Keratinocyte (primary cell): Measurements from ENCODE around the gene TSC22D3. TPM values are rescaled to one million over a fixed set of nuclear protein-coding genes. Genes with fewer than 3 reads are reported as not detected.

Source experiments
- DNase-seq: peaks from one replicate; pipeline ENCODE4 v3.0.0-alpha.2; 2011; ENCODE audit warnings: low read depth, missing footprints, low spot score
- FAIRE-seq: peaks from 2 replicates; lab custom pipeline; 2011; peaks lifted over from hg19 to GRCh38; lab: Jason Lieb, UNC
- H2AFZ ChIP-seq: 2 replicates; pipeline ENCODE4 v1.6.0; 2012; ENCODE audit warnings: low read length, control low read depth, inconsistent platforms; ENCODE audit not compliant: control insufficient read depth
- H3K27ac ChIP-seq: 2 replicates; pipeline ENCODE4 v1.5.1; 2011; ENCODE audit warnings: low read length; ENCODE audit not compliant: control insufficient read depth, insufficient read depth
- H3K27me3 ChIP-seq: 3 replicates; pipeline ENCODE4 v1.6.0; 2011; ENCODE audit warnings: low read length; ENCODE audit not compliant: control insufficient read depth, insufficient read depth; ENCODE audit errors: extremely low read depth
- H3K36me3 ChIP-seq, 2 experiments: 2 replicates in 1 of 2; 3 replicates in 1 of 2; pipeline ENCODE4 v1.5.1; 2011; ENCODE audit warnings: low read length in 2 of 2, mild to moderate bottlenecking in 1 of 2; ENCODE audit not compliant: control insufficient read depth in 2 of 2, insufficient read depth in 2 of 2; ENCODE audit errors: extremely low read depth in 1 of 2
- H3K4me1 ChIP-seq: 3 replicates; pipeline ENCODE4 v1.5.1; 2011; ENCODE audit warnings: low read length; ENCODE audit not compliant: control insufficient read depth, insufficient read depth; ENCODE audit errors: extremely low read depth
- H3K4me2 ChIP-seq: 3 replicates; pipeline ENCODE4 v1.6.0; 2011; ENCODE audit warnings: low read depth, low read length; ENCODE audit not compliant: control insufficient read depth, insufficient read depth; ENCODE audit errors: extremely low read depth
- H3K4me3 ChIP-seq, 3 experiments: fragments of 200-600 bp in 1 of 3; sonication (generic) in 1 of 3; 2 replicates in 2 of 3; 3 replicates in 1 of 3; pipeline ENCODE4 v1.5.1; 2011 to 2016; ENCODE audit warnings: low read length in 3 of 3, mild to moderate bottlenecking in 3 of 3, control low read depth in 2 of 3, inconsistent platforms in 1 of 3, low read depth in 1 of 3, mixed read lengths in 1 of 3, mixed run types in 1 of 3, moderate library complexity in 1 of 3; ENCODE audit not compliant: control insufficient read depth in 2 of 3, insufficient read depth in 2 of 3; ENCODE audit errors: extremely low read depth in 1 of 3
- H3K79me2 ChIP-seq: 2 replicates; pipeline ENCODE4 v1.6.0; 2012; ENCODE audit warnings: low read length; ENCODE audit not compliant: control insufficient read depth, insufficient read depth
- H3K9ac ChIP-seq: 3 replicates; pipeline ENCODE4 v1.6.0; 2011; ENCODE audit warnings: low read length; ENCODE audit not compliant: control insufficient read depth, insufficient read depth; ENCODE audit errors: extremely low read depth
- H3K9me1 ChIP-seq: 3 replicates; pipeline ENCODE4 v1.6.0; 2011; ENCODE audit warnings: low read length; ENCODE audit not compliant: control insufficient read depth, insufficient read depth; ENCODE audit errors: extremely low read depth
- H3K9me3 ChIP-seq: 2 replicates; pipeline ENCODE4 v1.5.1; 2012; ENCODE audit warnings: low read depth, low read length; ENCODE audit not compliant: control insufficient read depth
- H4K20me1 ChIP-seq: 3 replicates; pipeline ENCODE4 v1.6.0; 2011; ENCODE audit warnings: low read length; ENCODE audit not compliant: control insufficient read depth, insufficient read depth; ENCODE audit errors: extremely low read depth
- CTCF ChIP-seq, 3 experiments: IDR thresholded peaks in 1 of 3; conservative IDR thresholded peaks in 1 of 3; optimal IDR thresholded peaks in 1 of 3; 2 replicates in 2 of 3; 3 replicates in 1 of 3; pipeline versions ENCODE3 to v1.5.1; 2011; ENCODE audit warnings: low read length in 3 of 3, mild to moderate bottlenecking in 3 of 3, moderate library complexity in 2 of 3, control low read depth in 1 of 3, inconsistent platforms in 1 of 3; ENCODE audit not compliant: insufficient read depth in 2 of 3; ENCODE audit errors: extremely low read depth in 1 of 3
- dilution Hi-C: fragments of 300-500 bp; cut with MboI; formaldehyde crosslinking; loops from one replicate; pipeline ENCODE4 v1.7.0; 2020; ENCODE audit warnings: low sequenced_read_pairs; ENCODE audit not compliant: extremely low pct_ligation_motif_present
- polyA plus RNA-seq, 5 experiments: library from polyadenylated mRNA; depleted of rRNA in 3 of 5; stranded (reverse) in 3 of 5; stranded (forward) in 1 of 5; unstranded in 1 of 5; fragments of >200 nt; gene quantifications; 1 replicate in 1 of 5; 2 replicates in 3 of 5; 3 replicates in 1 of 5; pipeline versions ENCODE4 v1.2.1 to v1.2.3, GENCODE V29; 2011 to 2012; ENCODE audit warnings: missing spikeins in 2 of 5, low read depth in 1 of 5, low replicate concordance in 1 of 5

Gene TSC22D3
- polyA plus RNA-seq, 1 donor (not counting 4 experiments of a cell fraction or from before 2014, with no cell fraction given), result 48.5 TPM

- no peak overlapping the region for H2AFZ ChIP-seq
- peaks cover 53% of the 10 kb centered on the region for H3K4me1 ChIP-seq
These were observed 60.1 kb downstream of the TSC22D3 start for GRCh38 chrX:107715331-107716117.

GRCh38 chrX:107714206-107714891 is 61.2 kb downstream of the TSC22D3 start:
- Histone ChIP-seq H4K20me1 (no peaks in the 10 kb centered on the region), H3K4me3 (peak overlapping the region in 1 of 3 experiments; percentile 79), H3K27me3 (no peaks in the 10 kb centered on the region), H3K9me3 (no peaks in the 10 kb centered on the region), H3K79me2 (no peaks in the 10 kb centered on the region), H3K4me2 (peak overlapping the region; percentile 75), H3K36me3 (peaks cover 0 to 16% of the 10 kb centered on the region in 2 experiments), H3K9me1 (no peaks in the 10 kb centered on the region), H3K9ac (peak overlapping the region; percentile 90), H2AFZ (no peak overlapping the region), H3K4me1 (peaks cover 54% of the 10 kb centered on the region), H3K27ac (peak overlapping the region; percentile 85)
- FAIRE-seq (no peak), DNase-seq (no peak)
- TF ChIP-seq CTCF (optimal IDR thresholded peaks at IDR 0.05 in 1 of 3, IDR thresholded peaks at IDR 0.05 in 1 of 3, conservative IDR thresholded peaks at IDR 0.05 in 1 of 3; ENCODE audit: extremely low read depth in 1 of 3, insufficient read depth in 2 of 3, low read length in 3 of 3), result no peak
- dilution Hi-C loops, result no loop called here

More at GRCh38 chrX:107715331-107716117, 60.1 kb downstream of the TSC22D3 start:
- Histone ChIP-seq H4K20me1 (no peaks in the 10 kb centered on the region), H3K27me3 (no peaks in the 10 kb centered on the region), H3K9me1 (no peaks in the 10 kb centered on the region), H3K9me3 (no peaks in the 10 kb centered on the region), H3K36me3 (peaks cover 0 to 16% of the 10 kb centered on the region in 2 experiments), H3K9ac (peak overlapping the region; percentile 90), H3K27ac (peak overlapping the region; percentile 85), H3K79me2 (no peaks in the 10 kb centered on the region), H3K4me2 (peak overlapping the region; percentile 75), H3K4me3 (peak overlapping the region; percentile 57 to 79 (median 69))
- DNase-seq (no peak), FAIRE-seq (peak; percentile 58)
- no peak for TF ChIP-seq CTCF (optimal IDR thresholded peaks at IDR 0.05 in 1 of 3, IDR thresholded peaks at IDR 0.05 in 1 of 3, conservative IDR thresholded peaks at IDR 0.05 in 1 of 3; ENCODE audit: extremely low read depth in 1 of 3, insufficient read depth in 2 of 3, low read length in 3 of 3)
- dilution Hi-C loops, result no loop called here
